Thymus (tissue), 14 donors: Measurements from ENCODE around the gene KSR1. TPM values are rescaled to one million over a fixed set of nuclear protein-coding genes. Genes with fewer than 3 reads are reported as not detected.
A peak's percentile ranks its signal among the peaks of the same experiment; 100 is the strongest.
"Not testable (repeated sequence)": the region's sequence is repeated elsewhere in the genome, so short reads cannot be mapped to it uniquely, and the experiment has no call there.

ENCODE experiments used
- DNase-seq, 9 donors: peaks; one replicate each; pipeline ENCODE4 v3.0.0-alpha.2; 2013; ENCODE audit warnings: low spot score in 9 of 9, low read depth in 6 of 9, missing footprints in 1 of 9
- H3K27ac ChIP-seq, 2 donors: one replicate each; pipeline ENCODE4 v1.5.1; 2013; ENCODE audit warnings: control low read depth in 1 of 2, low read depth in 1 of 2, low read length in 1 of 2, mild to moderate bottlenecking in 1 of 2, moderate library complexity in 1 of 2
- H3K27me3 ChIP-seq, 2 donors: one replicate each; pipeline ENCODE4 v1.5.1; 2013; ENCODE audit warnings: low read length in 1 of 2; ENCODE audit not compliant: control insufficient read depth in 2 of 2, insufficient read depth in 1 of 2
- H3K36me3 ChIP-seq, 2 donors: one replicate each; pipeline ENCODE4 v1.5.1; 2013; ENCODE audit warnings: low read length in 1 of 2, mild to moderate bottlenecking in 1 of 2, moderate library complexity in 1 of 2; ENCODE audit not compliant: control insufficient read depth in 2 of 2, insufficient read depth in 2 of 2
- H3K4me1 ChIP-seq, 2 donors: one replicate each; pipeline ENCODE4 v1.5.1; 2013; ENCODE audit warnings: low read length in 2 of 2; ENCODE audit not compliant: control insufficient read depth in 2 of 2, insufficient read depth in 2 of 2
- H3K4me3 ChIP-seq, 2 donors: one replicate each; pipeline ENCODE4 v1.5.1; 2013; ENCODE audit warnings: low read length in 2 of 2, control low read depth in 1 of 2, mild to moderate bottlenecking in 1 of 2
- H3K9me3 ChIP-seq, 2 donors: one replicate each; pipeline ENCODE4 v1.5.1; 2013; ENCODE audit warnings: low read length in 1 of 2, mild to moderate bottlenecking in 1 of 2; ENCODE audit not compliant: control insufficient read depth in 2 of 2, insufficient read depth in 1 of 2
- WGBS: extraction: QIAGEN DNeasy Blood & Tissue Kit; methylation state at CpG from one replicate; pipeline ENCODE4 v1.1.7; 2013; 5-methylcytosine and 5-hydroxymethylcytosine counted together
- long read RNA-seq, 10 donors: transcript quantifications; one replicate each; lab custom pipeline, GENCODE V29; 2026
- polyA plus RNA-seq: library from polyadenylated mRNA; stranded (reverse); fragments of 200-250 nt; gene quantifications from one replicate; pipeline ENCODE4 v1.2.3, GENCODE V29; 2013
- total RNA-seq: library from RNA; stranded (reverse); fragments of 120-200 nt; gene quantifications from one replicate; pipeline ENCODE4 v1.2.4, GENCODE V29; 2013
- donor health status: healthy.

The KSR1 gene
- 12.5 TPM for total RNA-seq
- polyA plus RNA-seq = 32.8 TPM
- long read RNA-seq, donor 1 = 0 reads
- long read RNA-seq, donor 2 = 0 reads
- long read RNA-seq, donor 3 = 0 reads
- long read RNA-seq, donor 4 = 0 reads
- long read RNA-seq, donor 5, partial matches to known transcripts = 14 of 17 reads
- long read RNA-seq, donor 5, other reads (novel, unspliced or antisense) = 0 of 17 reads
- long read RNA-seq, donor 6 = 0 reads
- long read RNA-seq, donor 7 = 0 reads
- long read RNA-seq, donor 8 = 0 reads
- long read RNA-seq, donor 9, partial matches to known transcripts = 0 of 1 reads
- long read RNA-seq, donor 9, other reads (novel, unspliced or antisense) = 0 of 1 reads
- long read RNA-seq, donor 10 = 0 reads

- peak; percentile 49 to 88 (median 66) for DNase-seq
- peak within 1 kb of the TSS in 1 of 2 donors; percentile 37 for H3K27ac ChIP-seq
- H3K4me1 ChIP-seq = peaks cover 7 to 25% of the 10 kb centered on the region in 2 donors
- WGBS = under 1% methylated on average over 88 of the region's 88 CpGs
- no peaks in the 10 kb centered on the region for H3K36me3 ChIP-seq
- H3K4me3 ChIP-seq = peak within 1 kb of the TSS; percentile 55 to 91
- H3K9me3 ChIP-seq = no peaks in the 10 kb centered on the region
- H3K27me3 ChIP-seq = peaks cover 3 to 23% of the 10 kb centered on the region in 2 donors
These were observed at the start of gene KSR1 for GRCh38 chr17:27455914-27456680. TSS of gene KSR1 (plus strand) at chr17:27456448. CDS start at chr17:27456644, 196 bp downstream.

GRCh38 chr17:27407916-27408864 lies 48.1 kb upstream of the KSR1 start:
- H3K36me3 ChIP-seq = no peaks in the 10 kb centered on the region
- H3K27ac ChIP-seq = no peak overlapping the region
- WGBS = 69% methylated on average over 6 of the region's 6 CpGs
- no peak for DNase-seq
- H3K9me3 ChIP-seq = no peaks in the 10 kb centered on the region
- no peak overlapping the region for H3K4me3 ChIP-seq
- no peaks in the 10 kb centered on the region for H3K27me3 ChIP-seq
- H3K4me1 ChIP-seq = no peaks in the 10 kb centered on the region

DNA sequence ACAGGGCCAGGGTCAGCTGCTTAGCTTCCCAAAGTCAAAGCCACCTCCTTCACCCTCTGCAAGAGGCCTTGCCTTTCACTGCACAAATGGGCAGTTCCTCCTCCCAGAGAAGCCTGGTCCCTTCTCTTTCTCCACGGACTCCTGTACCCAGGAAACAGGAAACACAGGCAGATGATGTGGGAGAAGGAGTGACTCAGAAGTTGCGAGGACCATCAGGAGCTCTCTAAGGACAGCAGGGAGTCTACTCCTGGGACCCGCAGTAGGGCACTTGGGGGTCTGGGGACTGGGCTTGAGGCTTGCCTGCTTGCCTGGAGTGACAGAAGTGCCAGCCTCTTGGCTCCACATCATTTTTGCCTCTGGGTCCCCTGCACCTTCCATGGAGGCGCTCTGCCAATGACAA lies 47.4 kb upstream of the KSR1 start:
- DNase-seq = no peak
- WGBS = 72% methylated on average over 4 of the region's 4 CpGs
- H3K27ac ChIP-seq = no peak overlapping the region

DNA sequence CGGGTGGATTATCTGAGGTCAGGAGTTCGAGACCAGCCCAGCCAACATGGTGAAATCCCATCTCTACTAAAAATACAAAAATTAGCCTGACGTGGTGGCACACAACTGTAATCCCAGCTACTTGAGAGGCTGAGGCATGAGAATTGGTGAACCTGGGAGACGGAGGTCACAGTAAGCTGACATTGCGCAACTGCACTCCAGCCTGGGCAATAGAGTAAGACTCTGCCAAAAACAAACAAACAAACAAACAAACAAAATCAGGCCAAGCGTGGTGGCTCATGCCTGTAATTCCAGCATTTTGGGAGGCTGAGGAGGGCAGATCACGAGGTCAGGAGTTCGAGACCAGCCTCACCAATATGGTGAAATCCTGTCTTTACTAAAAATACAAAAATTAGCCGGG lies 44.1 kb upstream of the KSR1 start:
- H3K4me3 ChIP-seq, H3K27me3 ChIP-seq, H3K36me3 ChIP-seq, H3K27ac ChIP-seq, DNase-seq, H3K9me3 ChIP-seq, H3K4me1 ChIP-seq: not testable (repeated sequence)
- 95% methylated on average over 9 of the region's 9 CpGs for WGBS

More for the DNA sequence above, 47.4 kb upstream of the KSR1 start:
- H3K36me3 ChIP-seq = no peaks in the 10 kb centered on the region
- H3K9me3 ChIP-seq = no peaks in the 10 kb centered on the region
- H3K27me3 ChIP-seq = no peaks in the 10 kb centered on the region
- H3K4me3 ChIP-seq = no peak overlapping the region
- H3K4me1 ChIP-seq = no peaks in the 10 kb centered on the region

DNA sequence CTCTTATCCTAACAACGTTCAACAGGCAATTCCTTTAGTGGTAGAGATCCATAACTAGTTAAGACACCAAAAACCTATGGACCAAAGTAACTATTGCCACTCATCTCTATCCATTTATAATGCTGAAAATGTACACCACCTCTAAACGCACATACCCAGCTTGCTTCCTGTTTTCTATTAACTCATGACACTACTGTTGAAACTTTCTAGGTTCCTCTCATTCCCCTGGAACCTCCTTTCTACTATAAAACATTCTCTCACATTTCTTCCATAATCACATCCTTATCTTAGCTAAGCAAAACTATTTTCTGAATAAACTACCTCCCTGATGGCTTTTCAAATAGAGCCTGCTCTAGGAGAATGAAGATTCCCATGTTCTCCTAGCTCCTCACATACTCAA lies 42.9 kb upstream of the KSR1 start:
- no peaks in the 10 kb centered on the region for H3K4me1 ChIP-seq
- 34% methylated on average over 2 of the region's 2 CpGs for WGBS
- no peaks in the 10 kb centered on the region for H3K27me3 ChIP-seq
- no peak overlapping the region for H3K27ac ChIP-seq
- no peaks in the 10 kb centered on the region for H3K36me3 ChIP-seq
- no peak overlapping the region for H3K4me3 ChIP-seq
- H3K9me3 ChIP-seq = no peaks in the 10 kb centered on the region
- no peak for DNase-seq

DNA sequence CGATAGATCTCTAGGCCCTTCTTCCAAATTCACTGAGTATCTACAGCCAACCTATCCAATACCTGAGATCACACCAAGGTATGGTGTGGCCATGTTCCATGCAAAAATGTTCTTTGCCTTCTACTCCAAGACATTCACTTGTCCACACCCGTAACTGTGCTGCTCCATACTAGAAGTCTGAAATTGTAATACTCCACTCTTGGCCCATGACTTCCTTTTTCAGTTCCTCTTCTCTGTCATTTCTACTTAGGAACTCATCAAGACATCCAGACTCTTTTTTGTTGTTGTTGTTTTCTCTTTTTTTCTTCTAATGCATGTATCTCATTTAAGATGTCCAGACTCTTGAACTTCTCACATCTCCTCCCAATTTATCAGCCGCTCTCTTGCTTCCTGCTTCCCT lies 42.5 kb upstream of the KSR1 start:
- H3K4me3 ChIP-seq = no peak overlapping the region
- H3K27ac ChIP-seq = no peak overlapping the region
- H3K4me1 ChIP-seq = no peaks in the 10 kb centered on the region
- no peak for DNase-seq
- H3K36me3 ChIP-seq = no peaks in the 10 kb centered on the region
- H3K9me3 ChIP-seq = no peaks in the 10 kb centered on the region
- H3K27me3 ChIP-seq = no peaks in the 10 kb centered on the region
- WGBS = 94% methylated on average over 3 of the region's 3 CpGs

- no peaks in the 10 kb centered on the region for H3K27me3 ChIP-seq
- H3K9me3 ChIP-seq = no peaks in the 10 kb centered on the region
- H3K4me1 ChIP-seq = no peaks in the 10 kb centered on the region
- no peak overlapping the region for H3K4me3 ChIP-seq
- 97% methylated on average over 3 of the region's 3 CpGs for WGBS
- H3K36me3 ChIP-seq = no peaks in the 10 kb centered on the region
- DNase-seq = no peak
- no peak overlapping the region for H3K27ac ChIP-seq
These were observed 42.0 kb upstream of the KSR1 start for GRCh38 chr17:27414271-27414670.

GRCh38 chr17:27414694-27415093 lies 41.6 kb upstream of the KSR1 start:
- Histone ChIP-seq H3K36me3 (no peaks in the 10 kb centered on the region), H3K4me3 (no peak overlapping the region), H3K27ac (no peak overlapping the region), H3K27me3 (no peaks in the 10 kb centered on the region), H3K9me3 (no peaks in the 10 kb centered on the region), H3K4me1 (no peaks in the 10 kb centered on the region)
- 95% methylated on average over 6 of the region's 6 CpGs for WGBS
- no peak for DNase-seq
